ENCODE measurements around the gene NAT10. TPM values are rescaled to one million over a fixed set of nuclear protein-coding genes. Genes with fewer than 3 reads are reported as not detected.

The NAT10 gene
- total and polyA plus RNA-seq, 5 donors = 11.9 to 24.7 (median 21.2) TPM

DNA sequence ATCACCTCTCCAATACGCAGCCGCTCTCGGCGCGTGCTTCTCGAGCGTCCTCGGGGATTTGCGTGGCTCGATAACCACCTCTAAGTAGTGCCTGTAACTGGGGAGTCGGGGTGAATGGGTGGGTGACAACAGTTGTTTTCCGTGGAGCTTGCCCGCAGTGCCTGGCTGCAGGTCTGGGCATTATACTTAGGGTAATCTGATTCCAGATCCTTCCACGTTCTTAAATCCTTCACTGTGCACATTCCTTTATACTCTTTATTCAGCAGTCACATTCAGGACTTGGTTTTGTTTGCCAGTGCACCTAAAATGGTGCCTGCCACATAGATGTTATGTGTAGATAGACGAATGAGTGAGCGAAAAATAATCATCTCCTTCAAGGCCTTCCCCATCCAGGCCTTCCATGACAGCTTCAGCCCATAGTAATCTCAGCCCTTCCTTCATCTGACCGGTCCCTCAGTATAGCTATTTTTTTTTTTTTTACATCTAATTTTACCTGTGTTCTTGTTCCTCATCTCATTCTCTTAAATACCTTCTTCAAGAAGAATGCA, 602 bp downstream of the NAT10 start:
- Histone ChIP-seq H3K9me3 (ENCODE audit: control insufficient read depth, low read length) (no peaks in the 10 kb centered on the region), H3K4me1 (ENCODE audit: control insufficient read depth, insufficient read depth, low read length) (no peaks in the 10 kb centered on the region), H3K27me3 (ENCODE audit: control insufficient read depth, insufficient read depth) (no peaks in the 10 kb centered on the region), H3K4me3 (ENCODE audit: low read length) (peak overlapping the region; percentile 50), H3K27ac (ENCODE audit: low read length) (peak overlapping the region; percentile 21)
- DNase-seq = no peak
- intact Hi-C loops (cut with DNase I) = loop anchor here in 2 of 4 donors (2.0 to 10.0 kb wide), 2 partner anchors 51 to 53 kb away; partner anchors contain the start of gene CAPRIN1 (in 1 of the 2)
- 2% methylated on average over 17 of the region's 17 CpGs for WGBS
- ATAC-seq = no peak

GRCh38 chr11:34111722-34112270, 6.4 kb downstream of the NAT10 start:
- Histone ChIP-seq H3K4me1 (ENCODE audit: control insufficient read depth, insufficient read depth, low read length) (no peaks in the 10 kb centered on the region), H3K27ac (ENCODE audit: low read length) (no peak overlapping the region), H3K9me3 (ENCODE audit: control insufficient read depth, low read length) (no peaks in the 10 kb centered on the region), H3K27me3 (ENCODE audit: control insufficient read depth, insufficient read depth) (no peaks in the 10 kb centered on the region), H3K4me3 (ENCODE audit: low read length) (no peak overlapping the region)
- 91% methylated on average over 6 of the region's 6 CpGs for WGBS
- DNase-seq = no peak
- intact Hi-C loops (cut with DNase I) = no loop called here
- no peak for ATAC-seq

DNA sequence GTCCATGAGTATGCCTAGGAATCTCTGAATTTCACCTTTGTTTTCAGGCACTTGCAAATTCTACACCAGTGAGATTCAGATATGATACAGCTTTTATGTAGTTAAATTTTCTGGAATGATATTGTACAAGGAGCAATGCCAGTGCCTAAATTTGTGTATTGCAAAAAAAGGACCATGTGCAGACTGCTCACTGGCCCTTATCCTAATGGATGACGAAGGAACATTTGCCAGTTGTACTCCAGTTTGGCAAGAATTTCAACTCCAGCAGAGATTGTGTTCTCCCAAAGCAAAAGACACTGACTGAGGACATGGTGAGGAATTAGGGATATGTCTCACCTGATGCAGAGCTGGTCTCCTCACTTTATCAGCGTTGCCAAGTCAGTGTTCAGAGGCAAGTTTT, 8.6 kb downstream of the NAT10 start:
- intact Hi-C loops (cut with DNase I) = no loop called here
- H3K27me3 ChIP-seq (ENCODE audit: control insufficient read depth, insufficient read depth) = no peaks in the 10 kb centered on the region
- no peak for ATAC-seq
- H3K9me3 ChIP-seq (ENCODE audit: control insufficient read depth, low read length) = no peaks in the 10 kb centered on the region
- no peak overlapping the region for H3K4me3 ChIP-seq (ENCODE audit: low read length)
- H3K27ac ChIP-seq (ENCODE audit: low read length) = no peak overlapping the region
- no peak for DNase-seq
- WGBS = 79% methylated on average over 2 of the region's 2 CpGs
- no peaks in the 10 kb centered on the region for H3K4me1 ChIP-seq (ENCODE audit: control insufficient read depth, insufficient read depth, low read length)

DNA sequence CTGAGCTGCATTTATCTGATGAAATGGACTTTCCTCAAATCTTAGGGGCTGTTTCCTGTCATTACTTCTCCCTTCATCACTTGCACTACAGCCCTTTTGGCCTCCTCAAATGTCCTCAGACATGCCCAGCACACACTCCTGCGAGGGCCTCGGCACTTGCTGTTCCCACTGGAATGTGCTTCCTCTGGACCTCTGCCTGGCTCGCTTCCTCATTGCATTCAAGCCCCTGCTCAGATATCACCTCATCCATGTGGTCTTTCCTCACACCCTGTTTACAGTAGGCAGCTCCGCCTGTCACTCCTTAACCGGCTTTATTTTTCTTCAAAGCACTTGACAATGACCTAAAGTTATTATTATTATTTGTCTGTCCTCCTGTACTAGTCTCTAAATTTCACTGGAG, 9.0 kb downstream of the NAT10 start:
- DNase-seq (no peak), ATAC-seq (no peak)
- H3K4me3 ChIP-seq (ENCODE audit: low read length) = no peak overlapping the region
- intact Hi-C loops (cut with DNase I) = no loop called here
- no peaks in the 10 kb centered on the region for H3K27me3 ChIP-seq (ENCODE audit: control insufficient read depth, insufficient read depth)
- no peaks in the 10 kb centered on the region for H3K4me1 ChIP-seq (ENCODE audit: control insufficient read depth, insufficient read depth, low read length)
- no peaks in the 10 kb centered on the region for H3K9me3 ChIP-seq (ENCODE audit: control insufficient read depth, low read length)
- no peak overlapping the region for H3K27ac ChIP-seq (ENCODE audit: low read length)
- 69% methylated on average over 5 of the region's 5 CpGs for WGBS

DNA sequence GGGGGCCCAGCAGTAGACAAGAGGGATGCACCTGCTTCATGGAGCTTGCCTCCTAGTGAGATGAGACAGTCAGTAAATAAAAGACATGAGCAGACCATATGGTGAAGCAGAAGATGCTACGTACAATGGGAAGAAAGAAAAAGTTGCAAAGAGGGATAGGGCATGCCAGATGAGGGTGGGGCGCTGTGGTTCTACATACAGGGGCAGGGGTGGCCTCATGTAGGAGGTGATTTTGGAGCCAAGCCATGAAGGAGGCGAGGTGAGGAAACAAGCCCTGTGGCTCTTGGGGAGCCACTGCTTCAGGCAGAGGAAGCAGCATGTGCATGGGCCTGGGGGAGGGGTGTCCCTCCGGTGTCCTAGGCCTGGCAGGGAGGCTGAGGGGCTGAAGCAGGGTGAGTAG, 15.2 kb downstream of the NAT10 start:
- no peaks in the 10 kb centered on the region for H3K27me3 ChIP-seq (ENCODE audit: control insufficient read depth, insufficient read depth)
- intact Hi-C loops (cut with DNase I) = no loop called here
- 95% methylated on average over 4 of the region's 4 CpGs for WGBS
- no peaks in the 10 kb centered on the region for H3K9me3 ChIP-seq (ENCODE audit: control insufficient read depth, low read length)
- no peak overlapping the region for H3K4me3 ChIP-seq (ENCODE audit: low read length)
- no peak for ATAC-seq
- no peak overlapping the region for H3K27ac ChIP-seq (ENCODE audit: low read length)
- no peaks in the 10 kb centered on the region for H3K4me1 ChIP-seq (ENCODE audit: control insufficient read depth, insufficient read depth, low read length)
- no peak for DNase-seq

DNA sequence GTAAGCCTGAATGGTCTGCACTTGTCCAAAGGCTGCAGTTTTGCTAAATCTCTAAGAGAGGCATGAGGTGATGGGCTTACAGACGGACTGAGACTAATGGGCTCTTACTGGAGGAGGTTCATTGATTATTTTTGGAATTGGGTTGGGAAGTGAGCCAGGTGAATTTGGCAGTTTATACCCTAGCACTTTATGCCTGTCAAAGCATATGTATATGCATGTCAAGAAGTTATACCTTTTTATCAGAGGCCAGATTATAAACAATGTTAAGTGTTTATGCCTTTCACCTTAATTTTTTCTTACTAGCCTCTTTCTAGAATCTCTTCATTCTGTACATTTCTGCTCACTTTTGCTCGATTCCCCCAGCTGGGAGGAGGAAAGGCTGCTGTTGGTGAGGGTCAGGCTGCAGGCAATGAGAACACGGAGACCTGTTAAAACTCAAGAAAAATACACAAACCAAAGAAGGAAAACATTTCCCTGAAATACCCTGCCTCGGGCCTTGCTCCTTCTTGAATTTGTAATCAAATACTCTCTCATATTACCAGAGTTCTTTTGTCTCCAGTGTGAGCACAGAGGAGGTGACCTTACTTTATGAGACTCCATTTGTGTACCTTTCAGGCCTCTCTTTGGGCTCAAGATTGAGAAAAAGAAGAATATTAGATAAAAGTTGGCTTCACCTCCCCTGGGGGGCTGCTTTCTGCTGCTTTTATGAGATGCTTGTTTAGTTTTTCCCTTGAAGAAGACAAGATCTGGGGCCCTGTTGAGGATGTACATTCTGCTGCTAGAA, 19.6 kb downstream of the NAT10 start:
- ATAC-seq (no peak), DNase-seq (no peak)
- H3K27ac ChIP-seq (ENCODE audit: low read length) = no peak overlapping the region
- no peaks in the 10 kb centered on the region for H3K4me1 ChIP-seq (ENCODE audit: control insufficient read depth, insufficient read depth, low read length)
- intact Hi-C loops (cut with DNase I) = no loop called here
- H3K27me3 ChIP-seq (ENCODE audit: control insufficient read depth, insufficient read depth) = no peaks in the 10 kb centered on the region
- 87% methylated on average over 4 of the region's 4 CpGs for WGBS
- no peaks in the 10 kb centered on the region for H3K9me3 ChIP-seq (ENCODE audit: control insufficient read depth, low read length)
- no peak overlapping the region for H3K4me3 ChIP-seq (ENCODE audit: low read length)

- WGBS = 90% methylated on average over 12 of the region's 12 CpGs
- Histone ChIP-seq H3K4me1 (ENCODE audit: control insufficient read depth, insufficient read depth, low read length) (no peaks in the 10 kb centered on the region), H3K27me3 (ENCODE audit: control insufficient read depth, insufficient read depth) (no peaks in the 10 kb centered on the region), H3K4me3 (ENCODE audit: low read length) (no peak overlapping the region), H3K27ac (ENCODE audit: low read length) (no peak overlapping the region), H3K9me3 (ENCODE audit: control insufficient read depth, low read length) (no peaks in the 10 kb centered on the region)
- intact Hi-C loops (cut with DNase I) = no loop called here
- no peak for DNase-seq
- ATAC-seq = no peak
Measured at GRCh38 chr11:34126959-34127848, 21.8 kb downstream of the NAT10 start.

DNA sequence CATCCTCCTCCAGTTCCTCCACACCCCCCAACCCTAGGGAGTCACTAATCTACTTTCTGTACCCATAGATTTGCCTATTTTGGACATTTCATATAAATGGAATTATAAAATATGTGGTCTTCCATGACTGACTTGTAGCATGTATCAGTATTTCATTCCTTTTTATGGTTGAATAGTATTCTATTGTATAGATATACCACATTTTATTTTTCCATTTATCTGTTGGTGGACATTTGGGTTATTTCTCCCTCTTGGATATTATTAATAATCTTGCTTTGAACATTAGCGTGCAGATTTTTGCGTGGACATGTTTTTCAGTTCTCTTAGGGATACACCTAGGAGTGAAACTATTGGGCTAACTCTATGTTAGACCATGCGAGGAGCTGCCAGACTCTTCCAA, 23.4 kb downstream of the NAT10 start:
- ATAC-seq = no peak
- WGBS = 97% methylated on average over 3 of the region's 3 CpGs
- H3K4me1 ChIP-seq (ENCODE audit: control insufficient read depth, insufficient read depth, low read length) = no peaks in the 10 kb centered on the region
- H3K9me3 ChIP-seq (ENCODE audit: control insufficient read depth, low read length) = no peaks in the 10 kb centered on the region
- H3K4me3 ChIP-seq (ENCODE audit: low read length) = no peak overlapping the region
- H3K27ac ChIP-seq (ENCODE audit: low read length) = no peak overlapping the region
- no peak for DNase-seq
- H3K27me3 ChIP-seq (ENCODE audit: control insufficient read depth, insufficient read depth) = no peaks in the 10 kb centered on the region
- intact Hi-C loops (cut with DNase I) = no loop called here

GRCh38 chr11:34132261-34132965, 27.0 kb downstream of the NAT10 start:
- Histone ChIP-seq H3K9me3 (ENCODE audit: control insufficient read depth, low read length) (no peaks in the 10 kb centered on the region), H3K27me3 (ENCODE audit: control insufficient read depth, insufficient read depth) (no peaks in the 10 kb centered on the region), H3K4me3 (ENCODE audit: low read length) (no peak overlapping the region), H3K4me1 (ENCODE audit: control insufficient read depth, insufficient read depth, low read length) (no peaks in the 10 kb centered on the region), H3K27ac (ENCODE audit: low read length) (peak overlapping the region; percentile 20)
- intact Hi-C loops (cut with DNase I) = no loop called here
- ATAC-seq (peak; percentile 57 to 69), DNase-seq (no peak)
- 75% methylated on average over 4 of the region's 4 CpGs for WGBS

DNA sequence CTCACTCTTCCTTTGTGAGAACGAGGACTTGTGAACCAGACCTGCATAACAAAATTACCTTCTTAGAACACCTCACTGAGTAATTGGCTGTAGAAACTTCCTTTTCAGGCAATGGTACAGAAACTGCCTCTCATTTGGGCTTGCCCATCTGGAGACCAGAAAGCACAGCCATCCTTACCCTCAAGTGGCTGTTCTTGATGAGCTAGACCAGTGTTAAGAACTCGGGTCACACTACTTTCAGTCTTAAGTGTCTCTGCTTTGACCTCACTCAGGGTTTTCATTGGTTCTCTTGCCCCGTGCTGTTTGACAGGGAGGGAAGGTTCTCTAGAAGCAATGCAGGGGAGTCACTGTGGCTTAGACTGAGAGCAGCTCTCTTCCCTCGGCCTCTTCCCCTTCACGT, 29.3 kb downstream of the NAT10 start:
- intact Hi-C loops (cut with DNase I) = no loop called here
- ATAC-seq (no peak), DNase-seq (no peak)
- Histone ChIP-seq H3K4me3 (ENCODE audit: low read length) (no peak overlapping the region), H3K27ac (ENCODE audit: low read length) (no peak overlapping the region), H3K27me3 (ENCODE audit: control insufficient read depth, insufficient read depth) (no peaks in the 10 kb centered on the region), H3K4me1 (ENCODE audit: control insufficient read depth, insufficient read depth, low read length) (no peaks in the 10 kb centered on the region), H3K9me3 (ENCODE audit: control insufficient read depth, low read length) (no peaks in the 10 kb centered on the region)
- WGBS = 91% methylated on average over 5 of the region's 5 CpGs
